HG03025 (cell line): Measurements from ENCODE around the gene APPL1.
"Not testable (repeated sequence)": the region's sequence is repeated elsewhere in the genome, so short reads cannot be mapped to it uniquely, and the experiment has no call there.

Source experiments
- ATAC-seq: cut with Tn5 transposase; IDR thresholded peaks from one replicate; pipeline ENCODE4 v1.9.1; 2021; ENCODE audit warnings: mild to moderate bottlenecking, moderate library complexity; ENCODE audit not compliant: unreplicated experiment, low FRiP score

Gene APPL1

GRCh38 chr3:57261119-57261518 is 33.6 kb downstream of the APPL1 start:
- no peak for ATAC-seq

- ATAC-seq: no peak
Measured at GRCh38 chr3:57261929-57262328, 34.4 kb downstream of the APPL1 start.

- no peak for ATAC-seq
Measured at GRCh38 chr3:57268416-57268815, 40.9 kb downstream of the APPL1 start.

- ATAC-seq: no peak
Measured at GRCh38 chr3:57274845-57275244, 47.3 kb downstream of the APPL1 start.

GRCh38 chr3:57275393-57275792 is 47.9 kb downstream of the APPL1 start:
- ATAC-seq: no peak

GRCh38 chr3:57278237-57278636 is 50.7 kb downstream of the APPL1 start:
- ATAC-seq: no peak

GRCh38 chr3:57279685-57280084 is 52.2 kb downstream of the APPL1 start:
- ATAC-seq: no peak

- no peak for ATAC-seq
Measured at GRCh38 chr3:57281715-57282114, 54.2 kb downstream of the APPL1 start.

- ATAC-seq: no peak
Measured at GRCh38 chr3:57283334-57283733, 55.8 kb downstream of the APPL1 start.

GRCh38 chr3:57287205-57287604 is 59.7 kb downstream of the APPL1 start:
- no peak for ATAC-seq

GRCh38 chr3:57288403-57288802 is 60.9 kb downstream of the APPL1 start:
- no peak for ATAC-seq

GRCh38 chr3:57292159-57292896 is 64.8 kb downstream of the APPL1 start, which contains the start of gene ASB14:
TSS of gene ASB14 (minus strand) at chr3:57292685. CDS start at chr3:57292033, 652 bp downstream.
- no peak for ATAC-seq

- no peak for ATAC-seq
Measured at GRCh38 chr3:57292897-57293526, 65.5 kb downstream of the APPL1 start.

- ATAC-seq: no peak
Measured at GRCh38 chr3:57298041-57298440, 70.5 kb downstream of the APPL1 start.

- ATAC-seq: not testable (repeated sequence)
Measured at GRCh38 chr3:57303520-57303919, 76.0 kb downstream of the APPL1 start.

GRCh38 chr3:57309769-57310360 is 82.3 kb downstream of the APPL1 start:
- no peak for ATAC-seq

GRCh38 chr3:57314204-57314603 is 86.7 kb downstream of the APPL1 start:
- ATAC-seq: no peak
